ELF-1 (cell line): ENCODE data around the gene POGZ.
A peak's percentile ranks its signal among the peaks of the same experiment; 100 is the strongest.
"Not testable (repeated sequence)": the region's sequence is repeated elsewhere in the genome, so short reads cannot be mapped to it uniquely, and the experiment has no call there.

Source experiments
- DNase-seq: peaks from one replicate; pipeline ENCODE4 v3.0.0-alpha.2; 2016; ENCODE audit warnings: low read depth, low spot score

Gene POGZ

GRCh38 chr1:151419819-151420218 lies 39.5 kb downstream of the POGZ start:
- DNase-seq = no peak

GRCh38 chr1:151418081-151418480 lies 41.2 kb downstream of the POGZ start:
- DNase-seq = no peak

GRCh38 chr1:151416231-151416630 lies 43.1 kb downstream of the POGZ start:
- DNase-seq = no peak

- no peak for DNase-seq
Measured at GRCh38 chr1:151411884-151412283, 47.4 kb downstream of the POGZ start.

- no peak for DNase-seq
Measured at GRCh38 chr1:151408891-151409290, 50.4 kb downstream of the POGZ start.

GRCh38 chr1:151407304-151407703 lies 52.0 kb downstream of the POGZ start:
- DNase-seq = no peak

- no peak for DNase-seq
Measured at GRCh38 chr1:151406176-151406575, 53.1 kb downstream of the POGZ start.

GRCh38 chr1:151405187-151405951 lies 53.9 kb downstream of the POGZ start:
- DNase-seq = no peak

- DNase-seq = no peak
Measured at GRCh38 chr1:151403612-151404011, 55.7 kb downstream of the POGZ start.

- no peak for DNase-seq
Measured at GRCh38 chr1:151402764-151403163, 56.5 kb downstream of the POGZ start.

- no peak for DNase-seq
Measured at GRCh38 chr1:151401860-151402259, 57.4 kb downstream of the POGZ start.

GRCh38 chr1:151401125-151401788 lies 58.0 kb downstream of the POGZ start:
- no peak for DNase-seq

GRCh38 chr1:151399324-151400171 lies 59.7 kb downstream of the POGZ start, which contains the start of gene PSMB4:
Gene PSMB4, plus strand, starts transcription at chr1:151399573. Its CDS starts 15 bp downstream, at chr1:151399588.
- DNase-seq = peak; percentile 91

- not testable (repeated sequence) for DNase-seq
Measured at GRCh38 chr1:151396265-151396664, 63.0 kb downstream of the POGZ start.

- DNase-seq = no peak
Measured at GRCh38 chr1:151393583-151393982, 65.7 kb downstream of the POGZ start.

- DNase-seq = no peak
Measured at GRCh38 chr1:151391079-151391563, 68.2 kb downstream of the POGZ start.

- not testable (repeated sequence) for DNase-seq
Measured at GRCh38 chr1:151390221-151391078, 68.8 kb downstream of the POGZ start.

- DNase-seq = peak; percentile 41
Measured at GRCh38 chr1:151386002-151386401, 73.3 kb downstream of the POGZ start.

GRCh38 chr1:151384584-151384983 lies 74.7 kb downstream of the POGZ start:
- DNase-seq = no peak

- DNase-seq = no peak
Measured at GRCh38 chr1:151377150-151377884, 82.0 kb downstream of the POGZ start.
